ENCODE data around the gene BCL11B. TPM values are rescaled to one million over a fixed set of nuclear protein-coding genes. Genes with fewer than 3 reads are reported as not detected.

Gene BCL11B
- total RNA-seq, 1 donor from 2014 or later: 2.6 TPM

DNA sequence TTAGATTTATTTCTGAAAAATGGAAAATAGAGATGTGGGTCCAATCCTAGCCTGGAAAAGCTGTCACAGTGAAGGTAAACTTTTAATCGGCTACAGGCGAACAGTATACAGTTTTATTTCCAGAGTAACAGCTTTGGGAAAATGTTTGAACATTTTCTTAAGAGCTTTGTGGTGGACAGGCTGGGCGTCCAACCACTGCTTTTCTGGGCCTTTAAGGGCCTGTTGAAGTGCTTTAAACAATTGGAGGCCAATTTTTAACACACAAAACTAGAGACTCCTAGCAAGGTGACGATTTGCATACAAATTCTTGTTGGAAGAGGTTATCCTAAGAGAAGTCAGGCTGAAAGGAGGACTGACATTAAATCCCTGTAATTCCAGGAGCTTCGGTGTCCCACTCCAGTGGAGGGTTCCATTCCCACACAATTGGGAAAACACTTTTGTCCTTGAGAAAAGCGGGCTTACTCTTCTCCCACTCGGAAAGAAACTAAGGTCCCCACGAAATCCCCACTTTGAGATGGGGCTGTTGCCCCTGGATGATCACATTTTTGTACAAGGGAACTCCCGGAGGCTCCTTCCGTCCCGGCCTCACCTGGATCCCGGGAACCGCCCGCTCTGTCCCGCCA, 26.9 kb downstream of the BCL11B start:
- Mint-ChIP-seq H3K27ac (ENCODE audit: unreplicated experiment) (no peak overlapping the region), H3K27me3 (ENCODE audit: unreplicated experiment) (peaks cover 8% of the 10 kb centered on the region), H3K4me1 (ENCODE audit: low read depth, unreplicated experiment) (peaks cover 20% of the 10 kb centered on the region), H3K4me3 (ENCODE audit: unreplicated experiment) (peak overlapping the region; percentile 69), H3K36me3 (ENCODE audit: unreplicated experiment) (no peaks in the 10 kb centered on the region), H3K9me3 (ENCODE audit: unreplicated experiment) (peaks cover 5% of the 10 kb centered on the region)
- DNase-seq: no peak
- TF ChIP-seq, protein P1, sequence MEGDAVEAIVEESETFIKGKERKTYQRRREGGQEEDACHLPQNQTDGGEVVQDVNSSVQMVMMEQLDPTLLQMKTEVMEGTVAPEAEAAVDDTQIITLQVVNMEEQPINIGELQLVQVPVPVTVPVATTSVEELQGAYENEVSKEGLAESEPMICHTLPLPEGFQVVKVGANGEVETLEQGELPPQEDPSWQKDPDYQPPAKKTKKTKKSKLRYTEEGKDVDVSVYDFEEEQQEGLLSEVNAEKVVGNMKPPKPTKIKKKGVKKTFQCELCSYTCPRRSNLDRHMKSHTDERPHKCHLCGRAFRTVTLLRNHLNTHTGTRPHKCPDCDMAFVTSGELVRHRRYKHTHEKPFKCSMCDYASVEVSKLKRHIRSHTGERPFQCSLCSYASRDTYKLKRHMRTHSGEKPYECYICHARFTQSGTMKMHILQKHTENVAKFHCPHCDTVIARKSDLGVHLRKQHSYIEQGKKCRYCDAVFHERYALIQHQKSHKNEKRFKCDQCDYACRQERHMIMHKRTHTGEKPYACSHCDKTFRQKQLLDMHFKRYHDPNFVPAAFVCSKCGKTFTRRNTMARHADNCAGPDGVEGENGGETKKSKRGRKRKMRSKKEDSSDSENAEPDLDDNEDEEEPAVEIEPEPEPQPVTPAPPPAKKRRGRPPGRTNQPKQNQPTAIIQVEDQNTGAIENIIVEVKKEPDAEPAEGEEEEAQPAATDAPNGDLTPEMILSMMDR (IDR thresholded peaks at IDR 0.05; ENCODE audit: partially characterized antibody, unreplicated experiment): no peak

DNA sequence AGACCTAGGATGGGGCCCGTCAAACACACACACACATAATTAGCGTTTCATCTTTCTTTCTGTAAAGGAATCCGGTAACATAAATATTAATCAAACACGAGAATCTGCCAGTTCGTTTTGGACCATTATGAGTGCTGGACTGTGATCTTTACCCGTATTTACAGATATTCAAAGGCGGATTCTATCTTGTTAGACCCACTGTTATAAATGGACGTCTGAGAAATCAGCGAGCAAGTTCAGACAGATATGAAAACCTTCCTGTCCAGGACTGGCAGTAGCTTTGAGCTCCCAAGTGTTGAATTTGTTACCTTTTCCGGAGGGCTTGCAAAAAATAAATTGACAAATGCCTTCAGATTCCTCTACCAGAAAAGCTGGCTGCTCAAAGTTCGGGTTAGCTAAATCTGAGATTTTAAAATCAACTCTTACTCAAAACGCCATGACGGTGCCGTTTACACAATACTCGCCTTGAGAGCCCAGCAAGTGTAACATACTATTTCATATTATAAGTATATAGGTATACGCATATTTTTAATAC, 27.6 kb downstream of the BCL11B start:
- no peak overlapping the region for H3K4me3 Mint-ChIP-seq (ENCODE audit: unreplicated experiment)
- H3K27ac Mint-ChIP-seq (ENCODE audit: unreplicated experiment): no peak overlapping the region
- TF ChIP-seq, protein P1 (IDR thresholded peaks at IDR 0.05; ENCODE audit: partially characterized antibody, unreplicated experiment): no peak
- H3K27me3 Mint-ChIP-seq (ENCODE audit: unreplicated experiment): peaks cover 8% of the 10 kb centered on the region
- peaks cover 24% of the 10 kb centered on the region for H3K4me1 Mint-ChIP-seq (ENCODE audit: low read depth, unreplicated experiment)
- no peaks in the 10 kb centered on the region for H3K36me3 Mint-ChIP-seq (ENCODE audit: unreplicated experiment)
- H3K9me3 Mint-ChIP-seq (ENCODE audit: unreplicated experiment): peaks cover 5% of the 10 kb centered on the region
- no peak for DNase-seq

DNA sequence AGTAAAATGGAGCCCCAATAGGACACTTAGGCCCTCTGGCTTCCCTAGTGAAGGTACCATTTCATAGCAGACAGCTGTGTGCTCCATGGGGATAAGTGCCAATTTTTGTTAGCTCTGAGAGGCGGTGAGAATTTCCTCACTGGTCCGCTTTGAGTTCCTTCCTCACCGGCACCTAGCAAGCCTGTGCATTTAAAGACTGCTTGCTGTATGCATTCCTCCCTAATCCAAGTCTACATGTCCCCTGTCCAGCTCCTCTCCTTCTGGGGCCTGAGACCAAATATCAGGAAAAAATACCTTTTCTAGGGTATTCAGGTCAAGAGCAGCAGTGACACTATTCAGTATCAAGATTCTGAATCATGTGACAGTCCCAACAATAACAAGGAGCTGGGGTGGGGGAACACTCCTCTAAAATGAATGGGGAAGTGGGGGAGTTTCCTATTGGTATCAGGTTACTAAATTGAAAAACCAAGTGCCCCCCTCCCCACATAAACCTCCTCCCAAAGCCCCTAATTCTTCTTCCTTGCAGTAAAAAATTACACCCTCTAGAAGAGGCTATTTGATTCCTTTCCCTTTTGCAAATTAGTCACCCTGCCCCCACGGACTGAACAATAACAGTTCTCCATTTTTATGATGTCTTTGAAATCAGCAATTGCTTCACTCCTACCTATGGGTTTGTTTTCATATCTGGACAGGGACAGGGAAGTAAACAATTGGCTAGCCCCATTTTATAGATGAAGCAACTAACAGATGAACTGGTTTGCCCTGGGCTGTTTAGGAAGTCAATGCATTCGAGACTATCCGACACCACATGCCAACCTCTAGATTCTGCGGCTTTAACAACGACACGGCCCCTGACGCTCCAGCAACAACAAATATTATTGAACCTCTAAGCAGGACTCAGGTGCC, 28.9 kb downstream of the BCL11B start:
- no peak for DNase-seq
- TF ChIP-seq, protein P1 (IDR thresholded peaks at IDR 0.05; ENCODE audit: partially characterized antibody, unreplicated experiment): no peak
- Mint-ChIP-seq H3K36me3 (ENCODE audit: unreplicated experiment) (no peaks in the 10 kb centered on the region), H3K27ac (ENCODE audit: unreplicated experiment) (no peak overlapping the region), H3K4me1 (ENCODE audit: low read depth, unreplicated experiment) (peaks cover 18% of the 10 kb centered on the region), H3K4me3 (ENCODE audit: unreplicated experiment) (no peak overlapping the region), H3K27me3 (ENCODE audit: unreplicated experiment) (peaks cover 8% of the 10 kb centered on the region), H3K9me3 (ENCODE audit: unreplicated experiment) (peaks cover 5% of the 10 kb centered on the region)

DNA sequence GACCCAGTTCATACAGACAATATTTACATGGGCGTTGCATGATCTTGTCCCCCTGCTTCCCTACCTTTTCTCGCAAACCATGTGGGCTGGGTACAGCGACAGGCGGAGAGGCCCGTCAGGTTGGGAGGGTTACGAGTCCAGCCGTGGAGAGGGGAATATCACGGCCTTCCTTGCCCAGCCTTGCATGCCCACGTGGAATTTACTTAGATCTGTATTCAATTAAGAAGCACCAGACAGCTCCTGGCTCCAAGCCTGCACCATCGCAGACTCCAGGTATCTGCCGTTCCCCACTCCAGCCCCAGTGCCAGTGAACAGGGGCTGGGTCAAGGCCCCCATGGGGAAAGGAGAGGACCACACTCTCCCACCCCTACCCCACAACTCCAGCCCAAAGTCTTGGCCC, 29.8 kb downstream of the BCL11B start:
- Mint-ChIP-seq H3K36me3 (ENCODE audit: unreplicated experiment) (no peaks in the 10 kb centered on the region), H3K27me3 (ENCODE audit: unreplicated experiment) (peaks cover 8% of the 10 kb centered on the region), H3K4me1 (ENCODE audit: low read depth, unreplicated experiment) (peaks cover 16% of the 10 kb centered on the region), H3K27ac (ENCODE audit: unreplicated experiment) (no peak overlapping the region), H3K9me3 (ENCODE audit: unreplicated experiment) (peaks cover 5% of the 10 kb centered on the region), H3K4me3 (ENCODE audit: unreplicated experiment) (no peak overlapping the region)
- DNase-seq: no peak
- TF ChIP-seq, protein P1 (IDR thresholded peaks at IDR 0.05; ENCODE audit: partially characterized antibody, unreplicated experiment): no peak

Data from glutamatergic neuron (in vitro differentiated cells).